Thyroid gland (tissue), 4 donors: Measurements from ENCODE around the gene DDX55. TPM values are rescaled to one million over a fixed set of nuclear protein-coding genes. Genes with fewer than 3 reads are reported as not detected.
"Not testable (repeated sequence)": the region's sequence is repeated elsewhere in the genome, so short reads cannot be mapped to it uniquely, and the experiment has no call there.

Experiments
- DNase-seq, 2 donors: peaks; one replicate each; pipeline ENCODE4 v3.0.0-alpha.2; 2019
- H3K27ac ChIP-seq, 3 donors: fragments of 200-600 bp; sonication (generic); 1 replicate in 2 of 3; 2 replicates in 1 of 3; pipeline ENCODE4 v1.5.1; 2016 to 2019; ENCODE audit warnings: mild to moderate bottlenecking in 1 of 3, moderate library complexity in 1 of 3
- H3K27me3 ChIP-seq: fragments of 200-600 bp; sonication (generic); one replicate; pipeline ENCODE4 v1.5.1; 2019
- H3K36me3 ChIP-seq, 2 donors: fragments of 200-600 bp; sonication (generic); one replicate each; pipeline ENCODE4 v1.5.1; 2016 to 2019
- H3K4me1 ChIP-seq, 2 donors: fragments of 200-600 bp; sonication (generic); one replicate each; pipeline ENCODE4 v1.5.1; 2017 to 2019
- H3K4me3 ChIP-seq, 3 donors: fragments of 200-600 bp; sonication (generic); replicated peaks in 1 of 3; 1 replicate in 2 of 3; 2 replicates in 1 of 3; pipeline ENCODE4 v1.5.1; 2016; ENCODE audit warnings: mild to moderate bottlenecking in 1 of 3
- H3K9me3 ChIP-seq: fragments of 200-600 bp; sonication (generic); one replicate; pipeline ENCODE4 v1.5.1; 2017
- CTCF ChIP-seq, 6 experiments: fragments of 200-600 bp in 3 of 6; fragments of 450-650 bp in 3 of 6; sonication (generic) in 3 of 6; IDR thresholded peaks; one replicate each; pipeline ENCODE4 v1.5.1; 2016 to 2019; ENCODE audit warnings: antibody characterized with exemption in 6 of 6, mild to moderate bottlenecking in 2 of 6, inconsistent platforms in 1 of 6, moderate library complexity in 1 of 6
- POLR2A ChIP-seq, 2 donors: fragments of 450-650 bp; IDR thresholded peaks; one replicate each; pipeline ENCODE4 v1.6.1; 2017; ENCODE audit warnings: antibody characterized with exemption in 2 of 2, mild to moderate bottlenecking in 2 of 2, moderate library complexity in 1 of 2
- WGBS, 2 donors: methylation state at CpG; one replicate each; pipeline ENCODE4 v1.1.5; 2017; 5-methylcytosine and 5-hydroxymethylcytosine counted together
- intact Hi-C: fragments of 100-400 bp; cut with DNase I; formaldehyde crosslinking; loops from one replicate; pipeline ENCODE4 v1.15.1; 2023
- total RNA-seq, 4 donors: library from RNA; depleted of rRNA; stranded (reverse); fragments of >200 nt; gene quantifications; one replicate each; pipeline ENCODE4 v1.2.3, GENCODE V29; 2016

DDX55 gene
- total RNA-seq, 4 donors from 2014 or later = 14.1 to 22.2 (median 17.8) TPM

- WGBS, 2 donors = 38 to 88% methylated on average over 2 of the region's 2 CpGs
- TF ChIP-seq POLR2A (IDR thresholded peaks at IDR 0.05) (no peak), CTCF (IDR thresholded peaks at IDR 0.05) (no peak)
- no peak for DNase-seq
These were observed 29.5 kb upstream of the DDX55 start for GRCh38 chr12:123572391-123572790.

DNA sequence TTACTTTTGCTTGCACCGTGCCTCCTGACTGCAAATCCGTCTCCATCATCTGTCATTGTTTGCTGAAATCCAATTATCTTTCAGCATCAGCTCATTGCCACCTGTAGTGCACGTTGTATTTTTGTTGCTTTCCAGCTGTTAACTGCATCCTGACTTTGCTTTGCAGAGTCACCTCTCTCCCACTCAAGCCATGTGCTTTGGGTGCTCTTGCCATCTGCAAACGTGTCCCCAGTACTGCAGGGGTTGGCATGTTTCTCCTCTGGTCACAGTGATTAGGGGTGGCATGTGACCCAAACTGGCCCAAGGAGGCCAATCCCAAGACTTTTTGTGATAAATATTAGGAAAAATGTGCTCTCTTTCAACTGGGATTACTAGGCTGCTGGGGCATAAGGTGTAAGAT is 28.0 kb upstream of the DDX55 start:
- H3K36me3 ChIP-seq = no peaks in the 10 kb centered on the region
- H3K27me3 ChIP-seq = no peaks in the 10 kb centered on the region
- H3K9me3 ChIP-seq = no peaks in the 10 kb centered on the region
- no peak overlapping the region for H3K27ac ChIP-seq
- H3K4me3 ChIP-seq = no peak overlapping the region
- DNase-seq = no peak
- TF ChIP-seq CTCF (IDR thresholded peaks at IDR 0.05) (no peak), POLR2A (IDR thresholded peaks at IDR 0.05) (no peak)
- WGBS, 2 donors = 30 to 34% methylated on average over 4 of the region's 4 CpGs
- intact Hi-C loops = no loop called here
- H3K4me1 ChIP-seq = no peaks in the 10 kb centered on the region

More at GRCh38 chr12:123572391-123572790, 29.5 kb upstream of the DDX55 start:
- Histone ChIP-seq H3K27ac (no peak overlapping the region), H3K9me3 (no peaks in the 10 kb centered on the region), H3K4me3 (no peak overlapping the region), H3K27me3 (no peaks in the 10 kb centered on the region), H3K4me1 (no peaks in the 10 kb centered on the region), H3K36me3 (no peaks in the 10 kb centered on the region)
- intact Hi-C loops = no loop called here

- intact Hi-C loops = loop anchor here (5.0 kb wide), 1 partner anchor 34 kb away; no protein-coding TSS in a partner anchor
- H3K9me3 ChIP-seq = no peaks in the 10 kb centered on the region
- H3K4me1 ChIP-seq = no peaks in the 10 kb centered on the region
- no peaks in the 10 kb centered on the region for H3K36me3 ChIP-seq
- no peaks in the 10 kb centered on the region for H3K27me3 ChIP-seq
- WGBS, 2 donors = 85 to 89% methylated on average over 1 of the region's 1 CpG
- TF ChIP-seq CTCF (IDR thresholded peaks at IDR 0.05) (no peak), POLR2A (IDR thresholded peaks at IDR 0.05) (no peak)
- DNase-seq = no peak
- H3K27ac ChIP-seq = no peak overlapping the region
- no peak overlapping the region for H3K4me3 ChIP-seq
These were observed 25.3 kb upstream of the DDX55 start for GRCh38 chr12:123576611-123577010.

DNA sequence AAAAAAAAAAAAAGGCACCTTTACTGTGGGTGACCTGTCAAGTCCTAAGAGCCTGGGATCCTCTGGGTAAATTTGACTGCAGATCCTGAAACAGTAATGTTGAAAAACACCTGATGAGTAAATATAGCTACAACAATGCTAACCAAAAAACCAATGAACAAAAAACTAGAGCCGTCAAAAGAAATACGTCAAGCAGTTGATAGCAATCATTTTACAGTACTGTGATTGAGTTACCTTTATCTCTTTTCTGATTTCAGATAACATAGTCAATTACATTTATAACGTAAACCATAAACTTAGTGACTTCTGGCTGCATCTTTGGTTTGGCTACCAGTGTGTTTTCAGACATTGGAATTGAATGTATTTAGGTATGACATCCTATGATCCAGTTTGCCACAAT is 23.7 kb upstream of the DDX55 start:
- peaks cover 10 to 11% of the 10 kb centered on the region in 2 donors for H3K4me1 ChIP-seq
- H3K27ac ChIP-seq = no peak overlapping the region
- H3K9me3 ChIP-seq = no peaks in the 10 kb centered on the region
- intact Hi-C loops = loop anchor here (5.0 kb wide), 1 partner anchor 36 kb away; no protein-coding TSS in a partner anchor
- H3K36me3 ChIP-seq = no peaks in the 10 kb centered on the region
- no peak for DNase-seq
- no peak for TF ChIP-seq POLR2A (IDR thresholded peaks at IDR 0.05)
- H3K4me3 ChIP-seq = no peak overlapping the region
- 94 to 98% methylated on average over 3 of the region's 3 CpGs for WGBS, 2 donors
- H3K27me3 ChIP-seq = no peaks in the 10 kb centered on the region

DNA sequence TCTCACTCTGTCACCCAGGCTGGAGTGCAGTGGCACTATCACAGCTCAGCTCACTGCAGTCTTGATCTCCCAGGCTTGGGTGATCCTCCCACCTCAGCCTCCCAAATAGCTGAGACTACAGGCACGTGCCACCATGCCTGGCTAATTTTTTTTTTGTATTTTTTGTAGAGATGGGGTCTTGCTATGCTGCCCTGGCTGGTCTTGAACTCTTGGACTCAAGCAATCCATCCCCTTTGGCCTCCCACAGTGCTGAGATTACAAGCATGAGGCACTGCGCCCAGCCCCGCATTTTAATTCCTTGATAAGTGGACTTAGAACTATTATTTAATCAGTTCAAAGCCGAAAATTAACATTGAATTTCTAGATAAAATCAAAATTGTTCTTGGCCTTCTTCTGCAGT is 23.1 kb upstream of the DDX55 start:
- not testable (repeated sequence) for H3K27me3 ChIP-seq, H3K36me3 ChIP-seq, H3K27ac ChIP-seq, H3K9me3 ChIP-seq, DNase-seq, H3K4me3 ChIP-seq
- WGBS, 2 donors = 90 to 98% methylated on average over 4 of the region's 4 CpGs
- intact Hi-C loops = loop anchor here (5.0 kb wide), 1 partner anchor 37 kb away; no protein-coding TSS in a partner anchor
- H3K4me1 ChIP-seq = peaks cover 11 to 13% of the 10 kb centered on the region in 2 donors

DNA sequence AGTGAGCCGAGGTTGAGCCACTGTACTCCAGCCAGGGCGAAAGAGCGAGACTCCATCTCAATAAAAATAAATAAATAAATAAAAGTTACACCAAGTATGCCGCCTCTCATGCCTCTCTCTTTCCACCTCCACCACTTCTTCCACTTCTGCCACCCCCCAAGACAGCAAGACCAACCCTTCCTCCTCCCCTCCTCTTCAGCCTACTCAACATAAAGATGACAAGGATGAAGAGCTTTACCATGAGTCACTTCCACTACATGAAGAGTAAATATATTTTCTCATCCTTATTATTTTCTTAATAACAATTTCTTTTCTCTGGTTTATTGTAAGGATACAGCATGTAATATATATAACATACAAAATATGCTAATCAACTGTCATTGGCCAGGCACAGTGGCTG is 21.1 kb upstream of the DDX55 start:
- WGBS, 2 donors = 89 to 93% methylated on average over 4 of the region's 4 CpGs
- Histone ChIP-seq H3K4me1 (peaks cover 17 to 21% of the 10 kb centered on the region in 2 donors), H3K36me3 (no peaks in the 10 kb centered on the region), H3K9me3 (no peaks in the 10 kb centered on the region), H3K27ac (no peak overlapping the region), H3K27me3 (no peaks in the 10 kb centered on the region), H3K4me3 (no peak overlapping the region)
- no peak for DNase-seq
- intact Hi-C loops = loop anchor here (5.0 kb wide), 1 partner anchor 193 kb away; no protein-coding TSS in a partner anchor
- no peak for TF ChIP-seq POLR2A (IDR thresholded peaks at IDR 0.05)
- no peak for TF ChIP-seq CTCF (IDR thresholded peaks at IDR 0.05)
